GM20000 (cell line): Measurements from ENCODE around the gene SLC16A11.
"Not testable (repeated sequence)": the region's sequence is repeated elsewhere in the genome, so short reads cannot be mapped to it uniquely, and the experiment has no call there.

ENCODE experiments used
- DNase-seq: peaks from one replicate; pipeline ENCODE4 v3.0.0; 2012; ENCODE audit warnings: low spot score
- TF ChIP-seq, protein P1 (sequence below): IDR thresholded peaks from 2 replicates; pipeline ENCODE4 v1.5.1; 2012; ENCODE audit warnings: mild to moderate bottlenecking, control low read depth; ENCODE audit errors: extremely low read depth, missing control alignments

The SLC16A11 gene

DNA sequence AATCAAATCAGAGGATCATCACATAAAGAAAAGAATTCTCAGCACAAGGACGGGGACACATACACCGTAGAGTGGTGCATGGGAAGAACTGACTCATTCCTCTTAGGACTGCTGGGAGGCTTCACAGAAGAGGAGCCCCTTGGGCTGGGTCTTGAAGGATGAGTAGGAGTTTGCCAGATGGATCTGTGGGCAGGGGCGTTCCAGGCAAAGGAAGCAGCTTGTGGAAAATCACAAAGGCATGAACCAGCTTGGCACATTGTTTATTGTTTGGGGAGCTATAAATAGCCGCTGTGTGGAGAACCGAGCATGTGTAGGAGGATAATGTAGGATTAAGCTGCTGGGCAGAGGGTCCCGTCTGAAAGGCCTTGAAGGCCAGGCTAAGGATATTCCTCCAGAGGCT, 5.1 kb upstream of the SLC16A11 start:
- TF ChIP-seq, protein P1, sequence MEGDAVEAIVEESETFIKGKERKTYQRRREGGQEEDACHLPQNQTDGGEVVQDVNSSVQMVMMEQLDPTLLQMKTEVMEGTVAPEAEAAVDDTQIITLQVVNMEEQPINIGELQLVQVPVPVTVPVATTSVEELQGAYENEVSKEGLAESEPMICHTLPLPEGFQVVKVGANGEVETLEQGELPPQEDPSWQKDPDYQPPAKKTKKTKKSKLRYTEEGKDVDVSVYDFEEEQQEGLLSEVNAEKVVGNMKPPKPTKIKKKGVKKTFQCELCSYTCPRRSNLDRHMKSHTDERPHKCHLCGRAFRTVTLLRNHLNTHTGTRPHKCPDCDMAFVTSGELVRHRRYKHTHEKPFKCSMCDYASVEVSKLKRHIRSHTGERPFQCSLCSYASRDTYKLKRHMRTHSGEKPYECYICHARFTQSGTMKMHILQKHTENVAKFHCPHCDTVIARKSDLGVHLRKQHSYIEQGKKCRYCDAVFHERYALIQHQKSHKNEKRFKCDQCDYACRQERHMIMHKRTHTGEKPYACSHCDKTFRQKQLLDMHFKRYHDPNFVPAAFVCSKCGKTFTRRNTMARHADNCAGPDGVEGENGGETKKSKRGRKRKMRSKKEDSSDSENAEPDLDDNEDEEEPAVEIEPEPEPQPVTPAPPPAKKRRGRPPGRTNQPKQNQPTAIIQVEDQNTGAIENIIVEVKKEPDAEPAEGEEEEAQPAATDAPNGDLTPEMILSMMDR, result no peak
- DNase-seq, result no peak

DNA sequence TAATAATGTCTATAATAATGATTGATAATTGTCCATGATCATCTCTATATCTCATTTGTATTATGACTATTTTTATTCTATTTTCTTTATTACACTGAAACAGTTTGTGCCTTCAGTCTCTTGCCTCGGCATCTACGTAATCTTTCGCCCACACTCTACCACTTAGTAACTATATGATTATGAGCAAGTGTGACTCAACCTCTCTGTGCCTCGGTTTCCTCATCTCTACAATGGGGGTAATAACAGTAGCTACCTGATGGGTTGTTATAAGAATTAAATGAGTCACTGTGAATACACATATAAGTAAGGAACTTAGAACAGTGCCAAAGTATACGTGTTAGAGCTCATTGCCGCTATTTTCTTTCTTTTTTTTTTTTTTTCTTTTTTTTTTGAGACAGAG, 3.7 kb upstream of the SLC16A11 start:
- DNase-seq, result no peak
- TF ChIP-seq, protein P1, result no peak

DNA sequence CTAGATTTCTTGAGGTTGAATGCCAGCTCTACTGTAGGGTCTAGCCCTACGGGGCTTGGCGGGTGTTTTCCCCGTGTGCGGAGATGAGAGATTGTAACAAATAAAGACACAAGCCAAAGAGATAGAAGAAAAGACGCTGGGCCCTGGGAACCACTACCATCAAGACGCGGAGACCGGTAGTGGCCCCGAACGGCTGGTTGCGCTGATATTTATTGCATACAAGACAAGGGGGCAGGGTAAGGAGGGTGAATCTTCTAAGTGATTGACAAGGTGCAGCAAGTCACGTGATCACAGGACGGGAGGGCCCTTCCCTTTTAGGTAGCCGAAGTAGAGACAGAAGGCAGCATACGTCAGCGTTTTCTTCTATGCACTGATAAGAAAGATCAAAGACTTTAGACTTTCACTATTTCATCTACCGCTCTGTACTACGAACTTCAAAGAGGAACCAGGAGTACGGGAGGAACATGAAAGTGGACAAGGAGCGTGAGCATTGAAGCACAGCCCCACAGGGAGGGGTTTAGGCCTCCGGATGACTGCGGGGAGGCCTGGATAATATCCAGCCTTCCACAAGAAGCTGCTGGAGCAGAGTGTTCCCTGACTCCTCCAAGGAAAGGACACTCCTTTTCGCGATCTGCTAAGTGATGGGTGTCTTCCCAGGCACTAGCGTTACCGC, 3.0 kb upstream of the SLC16A11 start:
- DNase-seq, result not testable (repeated sequence)

DNA sequence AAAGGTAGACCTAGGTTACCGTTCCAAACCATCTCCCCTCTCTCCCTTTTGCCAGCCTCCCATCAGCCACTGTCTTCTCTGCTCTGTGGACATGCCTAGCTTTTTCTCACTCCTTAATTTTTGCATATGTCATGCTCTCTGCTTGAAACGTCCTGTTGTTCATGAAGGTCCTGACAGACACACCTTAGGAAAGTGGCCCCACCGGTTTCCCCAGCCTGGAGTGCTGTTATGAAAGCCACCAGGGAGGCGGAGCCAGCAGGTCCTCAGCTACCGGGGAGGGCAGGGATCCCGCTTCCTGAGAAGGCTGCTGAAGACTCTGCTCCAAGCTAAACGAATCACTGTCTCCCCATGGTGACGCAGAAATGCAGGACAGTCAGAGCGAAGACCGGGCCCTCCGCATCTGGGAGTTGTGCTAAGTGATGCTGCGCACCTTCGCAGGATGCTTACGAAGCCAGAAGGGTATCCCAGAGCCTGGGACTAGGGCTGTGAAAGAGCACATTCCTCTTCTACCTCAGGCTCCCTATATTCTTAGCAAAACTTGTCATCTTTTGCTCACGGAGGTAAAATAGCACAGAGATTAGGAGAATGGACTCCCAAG, 2.3 kb upstream of the SLC16A11 start:
- no peak for DNase-seq
- TF ChIP-seq, protein P1, result no peak

DNA sequence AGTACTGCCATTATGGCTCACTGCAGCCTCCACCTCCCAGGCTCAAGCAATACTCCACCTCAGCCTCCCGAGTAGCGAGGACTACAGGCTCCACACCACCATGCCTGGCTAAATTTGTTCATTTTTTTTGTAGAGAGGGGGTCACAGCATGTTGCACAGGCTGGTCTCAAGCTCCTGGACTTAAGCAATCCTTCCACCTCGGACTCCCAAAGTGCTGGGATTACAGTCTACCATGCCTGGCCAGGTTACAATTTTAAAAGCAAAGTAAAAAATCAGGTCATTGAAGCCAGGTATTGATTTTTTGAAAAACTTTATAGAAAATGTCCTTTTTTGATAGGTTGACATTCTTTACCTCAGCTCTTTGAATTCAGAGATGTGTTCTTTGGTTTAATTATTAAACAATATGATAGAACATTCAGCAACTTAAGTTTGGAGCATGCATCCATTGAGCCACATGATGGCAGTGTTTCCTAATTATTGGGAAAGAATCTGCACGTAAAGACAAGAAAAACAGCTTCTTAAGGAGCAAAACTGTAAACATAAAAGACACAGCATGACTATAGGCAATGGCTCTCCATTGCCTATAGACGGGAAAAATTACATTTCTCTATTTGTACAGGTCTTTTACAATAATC, 1.7 kb upstream of the SLC16A11 start:
- TF ChIP-seq, protein P1, result peak; percentile 60
- DNase-seq, result peak; percentile 63

DNA sequence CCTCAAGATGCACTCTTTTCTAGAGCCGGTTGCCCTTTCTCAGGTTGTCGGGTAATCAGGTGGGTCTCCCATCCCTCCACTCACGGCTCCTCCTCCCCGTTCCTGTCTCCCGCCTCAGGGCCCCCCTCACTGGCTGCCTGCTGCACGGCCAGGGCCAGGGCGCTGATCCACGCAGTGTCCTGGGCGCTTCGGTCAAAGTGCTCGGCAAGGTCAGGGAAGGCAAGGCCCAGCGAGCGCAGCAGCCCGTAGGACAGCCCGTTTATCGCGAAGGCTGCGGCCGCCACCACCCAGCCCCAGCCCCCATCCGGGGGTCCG, 753 bp downstream of the SLC16A11 start:
- DNase-seq, result no peak
- TF ChIP-seq, protein P1, result no peak

DNA sequence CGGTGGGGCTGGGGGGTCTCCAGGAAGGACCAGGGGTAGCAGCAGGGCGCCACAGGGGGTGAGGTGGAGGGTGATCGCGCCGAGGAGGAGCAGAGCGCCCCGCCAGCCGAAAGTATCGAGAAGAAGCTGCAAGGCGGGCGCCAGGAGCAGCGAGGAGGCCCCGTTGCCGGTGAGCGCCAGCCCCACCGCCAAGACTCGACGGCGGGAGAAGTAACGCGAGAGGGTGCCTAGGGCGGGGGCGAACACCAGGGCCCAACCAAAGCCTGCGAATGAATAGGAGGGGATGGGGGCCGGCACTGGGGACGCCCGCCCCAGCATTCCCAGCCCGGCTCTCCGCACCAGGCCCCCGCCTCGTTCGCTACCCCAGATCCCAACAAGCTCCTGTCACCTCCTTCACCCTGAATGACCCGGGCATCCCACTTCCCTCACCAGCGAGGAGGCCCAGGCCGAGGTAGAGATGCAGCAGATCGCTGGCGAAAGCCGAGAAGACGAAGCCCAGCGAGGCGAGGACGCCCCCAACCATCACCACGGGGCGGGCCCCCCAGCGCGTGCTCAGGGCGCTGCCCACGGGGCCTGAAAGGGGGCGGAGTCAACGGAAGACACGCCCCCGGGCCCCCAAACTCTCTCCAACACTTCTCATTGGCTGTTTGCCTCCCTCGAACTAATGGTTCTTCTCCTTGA, 1.3 kb downstream of the SLC16A11 start:
- DNase-seq, result peak; percentile 70
- TF ChIP-seq, protein P1, result no peak
